Loucy (cell line): ENCODE measurements around the gene ADORA1.

Experiments
- H2AFZ ChIP-seq: fragments of 200-600 bp; sonication (generic); 2 replicates; pipeline ENCODE4 v1.6.0; 2016; ENCODE audit warnings: antibody characterized with exemption, mild to moderate bottlenecking, low read length, moderate library complexity
- H3F3A ChIP-seq: fragments of 200-600 bp; 2 replicates; pipeline ENCODE4 v1.6.0; 2016; ENCODE audit warnings: antibody characterized with exemption, low read depth, mild to moderate bottlenecking
- H3K27me3 ChIP-seq: fragments of 200-600 bp; sonication (generic); 2 replicates; pipeline ENCODE4 v1.6.1; 2014; ENCODE audit warnings: low read length, mild to moderate bottlenecking; ENCODE audit not compliant: insufficient read depth, poor library complexity, severe bottlenecking
- H3K36me3 ChIP-seq: fragments of 200-600 bp; sonication (generic); 2 replicates; pipeline ENCODE4 v1.6.1; 2016; ENCODE audit warnings: low read length; ENCODE audit not compliant: insufficient read depth
- H3K4me1 ChIP-seq: fragments of 200-600 bp; sonication (generic); 2 replicates; pipeline ENCODE4 v1.5.1; 2014; ENCODE audit warnings: low read length, mild to moderate bottlenecking; ENCODE audit not compliant: insufficient read depth, poor library complexity, severe bottlenecking
- H3K4me2 ChIP-seq: fragments of 200-600 bp; sonication (generic); 2 replicates; pipeline ENCODE4 v1.6.0; 2014; ENCODE audit warnings: antibody characterized with exemption, low read length, low read depth, mild to moderate bottlenecking; ENCODE audit not compliant: poor library complexity, severe bottlenecking
- H3K4me3 ChIP-seq: fragments of 200-600 bp; sonication (generic); 2 replicates; pipeline ENCODE4 v1.5.1; 2014; ENCODE audit warnings: low read length, mild to moderate bottlenecking, mixed read lengths; ENCODE audit not compliant: poor library complexity, severe bottlenecking
- H3K79me2 ChIP-seq: fragments of 200-600 bp; sonication (generic); 2 replicates; pipeline ENCODE4 v1.6.1; 2014; ENCODE audit warnings: low read length; ENCODE audit not compliant: insufficient read depth
- H3K9ac ChIP-seq: fragments of 200-600 bp; sonication (generic); 2 replicates; pipeline ENCODE4 v1.6.0; 2014; ENCODE audit warnings: mild to moderate bottlenecking, low read depth, low read length, moderate library complexity; ENCODE audit not compliant: poor library complexity, severe bottlenecking
- H3K9me2 ChIP-seq: fragments of 200-600 bp; sonication (generic); replicated peaks from 2 replicates; pipeline ENCODE4 v1.6.1; 2016; ENCODE audit warnings: low read depth, low read length, mixed read lengths
- H3K9me3 ChIP-seq: fragments of 200-600 bp; sonication (generic); 2 replicates; pipeline ENCODE4 v1.6.1; 2014; ENCODE audit warnings: mild to moderate bottlenecking, antibody characterized with exemption, low read length, low read depth; ENCODE audit not compliant: insufficient read depth
- H4K20me1 ChIP-seq: fragments of 200-600 bp; sonication (generic); 2 replicates; pipeline ENCODE4 v1.6.0; 2014; ENCODE audit warnings: antibody characterized with exemption, low read length, mild to moderate bottlenecking; ENCODE audit not compliant: insufficient read depth, poor library complexity, severe bottlenecking
- EZH2phosphoT487 ChIP-seq: fragments of 200-600 bp; IDR thresholded peaks from 2 replicates; pipeline ENCODE4 v1.6.1; 2018; ENCODE audit warnings: antibody characterized with exemption, mild to moderate bottlenecking, moderate library complexity, borderline replicate concordance
- TF ChIP-seq, protein P1 (sequence below): fragments of 200-600 bp; sonication (generic); conservative IDR thresholded peaks from 2 replicates; pipeline ENCODE4 v1.5.1; 2014; ENCODE audit warnings: mild to moderate bottlenecking, antibody characterized with exemption, low read length

Gene ADORA1

DNA sequence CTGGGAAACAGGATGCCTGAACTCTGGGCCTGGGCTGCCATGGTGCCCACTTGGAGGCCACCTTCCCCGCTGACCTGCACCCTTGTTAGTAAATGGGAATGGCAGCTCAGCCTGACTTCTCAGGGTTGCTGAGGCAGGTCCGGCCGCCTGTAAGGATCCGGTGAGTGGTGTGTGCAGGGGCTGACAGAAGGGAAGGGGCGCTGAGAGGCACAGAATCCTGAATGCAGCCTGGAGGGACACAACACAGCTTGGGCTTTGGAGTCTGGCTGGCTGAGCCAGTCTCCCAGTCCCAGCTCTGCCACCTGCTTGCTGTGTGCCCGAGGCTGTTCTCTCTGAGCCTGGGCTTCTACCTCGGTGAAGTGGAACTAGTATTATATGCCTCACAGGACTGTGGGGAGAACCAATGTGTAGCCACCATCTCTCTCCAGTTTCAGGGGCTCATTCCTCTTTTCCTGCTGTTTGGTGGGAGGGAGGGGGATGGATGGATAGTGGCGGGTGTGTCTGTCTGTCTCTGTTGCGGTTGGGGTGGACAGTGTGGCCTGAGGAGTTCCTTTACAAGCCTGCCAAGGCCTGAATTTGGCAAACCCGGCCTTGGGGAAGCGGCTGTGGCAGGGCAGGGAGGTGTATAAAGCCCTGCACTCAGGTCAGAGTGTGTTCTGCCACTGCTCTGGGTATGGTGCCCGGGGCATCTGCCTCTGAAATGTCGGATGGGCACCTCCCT lies 18.0 kb downstream of the ADORA1 start:
- Histone ChIP-seq H4K20me1 (no peaks in the 10 kb centered on the region), H3K9ac (no peak overlapping the region), H3K9me3 (no peaks in the 10 kb centered on the region), H3K27me3 (no peaks in the 10 kb centered on the region), H2AFZ (no peak overlapping the region), H3K36me3 (no peaks in the 10 kb centered on the region), H3F3A (no peaks in the 10 kb centered on the region), H3K4me1 (peaks cover 5% of the 10 kb centered on the region), H3K79me2 (no peaks in the 10 kb centered on the region), H3K4me3 (no peak overlapping the region), H3K9me2 (no peaks in the 10 kb centered on the region), H3K4me2 (no peak overlapping the region)
- TF ChIP-seq, protein P1, sequence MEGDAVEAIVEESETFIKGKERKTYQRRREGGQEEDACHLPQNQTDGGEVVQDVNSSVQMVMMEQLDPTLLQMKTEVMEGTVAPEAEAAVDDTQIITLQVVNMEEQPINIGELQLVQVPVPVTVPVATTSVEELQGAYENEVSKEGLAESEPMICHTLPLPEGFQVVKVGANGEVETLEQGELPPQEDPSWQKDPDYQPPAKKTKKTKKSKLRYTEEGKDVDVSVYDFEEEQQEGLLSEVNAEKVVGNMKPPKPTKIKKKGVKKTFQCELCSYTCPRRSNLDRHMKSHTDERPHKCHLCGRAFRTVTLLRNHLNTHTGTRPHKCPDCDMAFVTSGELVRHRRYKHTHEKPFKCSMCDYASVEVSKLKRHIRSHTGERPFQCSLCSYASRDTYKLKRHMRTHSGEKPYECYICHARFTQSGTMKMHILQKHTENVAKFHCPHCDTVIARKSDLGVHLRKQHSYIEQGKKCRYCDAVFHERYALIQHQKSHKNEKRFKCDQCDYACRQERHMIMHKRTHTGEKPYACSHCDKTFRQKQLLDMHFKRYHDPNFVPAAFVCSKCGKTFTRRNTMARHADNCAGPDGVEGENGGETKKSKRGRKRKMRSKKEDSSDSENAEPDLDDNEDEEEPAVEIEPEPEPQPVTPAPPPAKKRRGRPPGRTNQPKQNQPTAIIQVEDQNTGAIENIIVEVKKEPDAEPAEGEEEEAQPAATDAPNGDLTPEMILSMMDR, result no peak
- TF ChIP-seq EZH2phosphoT487, result no peak

DNA sequence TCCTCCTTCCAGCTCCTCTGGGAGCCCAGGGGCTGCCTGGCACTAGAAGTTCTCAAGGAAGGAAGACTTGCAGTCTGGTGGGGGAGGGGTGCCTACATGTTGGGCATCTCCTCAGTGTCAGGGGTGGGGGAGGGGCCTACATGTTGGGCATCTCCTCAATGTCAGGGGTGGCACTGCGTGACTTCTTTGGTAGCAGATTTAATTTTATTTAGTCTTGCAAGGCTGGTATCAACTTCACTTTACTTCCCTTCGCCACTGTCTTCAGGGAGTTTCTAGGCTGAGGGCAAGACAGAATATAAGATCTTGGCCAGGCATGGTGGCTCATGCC lies 18.5 kb downstream of the ADORA1 start:
- Histone ChIP-seq H4K20me1 (no peaks in the 10 kb centered on the region), H3K9me2 (no peaks in the 10 kb centered on the region), H3K79me2 (no peaks in the 10 kb centered on the region), H3K4me3 (no peak overlapping the region), H3K27me3 (no peaks in the 10 kb centered on the region), H3K9ac (no peak overlapping the region), H3K36me3 (no peaks in the 10 kb centered on the region), H3K4me1 (peaks cover 5% of the 10 kb centered on the region), H3K4me2 (no peak overlapping the region), H3K9me3 (no peaks in the 10 kb centered on the region), H3F3A (no peaks in the 10 kb centered on the region), H2AFZ (no peak overlapping the region)
- TF ChIP-seq, protein P1, result no peak
- no peak for TF ChIP-seq EZH2phosphoT487

DNA sequence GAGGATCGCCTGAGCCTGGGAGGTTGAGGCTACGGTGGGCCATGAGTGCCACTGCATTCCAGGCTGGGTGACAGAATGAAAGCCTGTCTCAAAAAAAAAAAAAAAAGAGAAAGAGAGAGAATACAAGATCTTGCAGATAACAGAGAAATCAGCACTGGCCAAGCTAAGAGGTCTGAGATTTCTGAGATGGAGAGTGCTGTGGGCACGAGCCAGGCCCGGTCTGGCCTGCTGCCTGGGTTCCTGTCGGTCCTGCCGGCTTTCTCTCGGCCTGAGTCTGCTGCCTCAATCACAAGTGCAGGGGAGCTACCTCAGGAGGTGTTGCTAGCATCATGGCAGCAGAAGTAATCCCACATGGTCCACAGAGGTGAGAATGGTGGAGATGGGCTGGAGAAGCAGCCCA lies 19.0 kb downstream of the ADORA1 start:
- no peak overlapping the region for H3K4me3 ChIP-seq
- no peaks in the 10 kb centered on the region for H4K20me1 ChIP-seq
- no peaks in the 10 kb centered on the region for H3K9me3 ChIP-seq
- no peaks in the 10 kb centered on the region for H3K27me3 ChIP-seq
- H3F3A ChIP-seq, result no peaks in the 10 kb centered on the region
- H3K79me2 ChIP-seq, result no peaks in the 10 kb centered on the region
- H3K36me3 ChIP-seq, result no peaks in the 10 kb centered on the region
- H3K9me2 ChIP-seq, result no peaks in the 10 kb centered on the region
- H3K9ac ChIP-seq, result no peak overlapping the region
- H2AFZ ChIP-seq, result no peak overlapping the region
- no peak for TF ChIP-seq EZH2phosphoT487
- TF ChIP-seq, protein P1, result no peak
- no peak overlapping the region for H3K4me2 ChIP-seq
- peaks cover 5% of the 10 kb centered on the region for H3K4me1 ChIP-seq
